ENCODE results near the gene BCL10.

DNA sequence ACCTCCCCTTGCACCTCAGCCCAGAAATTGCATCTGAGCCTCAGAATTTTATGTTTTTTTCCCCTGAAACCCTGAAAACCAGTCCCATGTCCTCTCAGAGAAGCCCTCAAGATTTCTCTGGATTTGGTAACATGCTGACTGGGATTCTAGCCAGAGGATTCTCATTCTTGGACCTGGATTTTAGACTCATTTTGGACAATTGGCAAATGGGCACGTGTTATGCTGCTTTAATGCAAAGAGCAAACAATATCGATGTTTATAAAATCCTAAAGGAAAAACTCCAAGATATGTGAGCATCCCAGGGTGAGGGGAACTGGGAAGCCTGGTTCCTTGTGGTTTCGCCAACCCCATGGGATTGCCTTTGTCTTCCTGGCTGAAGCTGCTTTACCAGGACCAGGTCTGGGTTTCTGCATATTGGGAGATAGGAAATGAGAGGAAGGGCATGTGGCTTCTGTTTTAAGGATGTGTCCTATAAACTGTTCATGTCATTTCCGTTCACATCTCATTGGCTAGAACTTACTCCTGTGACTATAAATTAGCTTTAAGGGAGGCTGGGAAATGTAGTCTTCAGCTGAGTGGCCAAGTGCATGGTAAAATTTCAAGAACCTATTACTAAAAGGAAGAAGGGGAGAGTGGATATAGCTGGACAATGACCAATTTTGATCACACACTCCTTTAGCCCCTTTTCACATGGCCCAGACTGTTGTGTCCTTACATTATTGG is 27.2 kb upstream of the BCL10 start:
- TF ChIP-seq BRCA1 (IDR thresholded peaks at IDR 0.05; ENCODE audit: low read depth, low read length) (no peak), CBX8 (IDR thresholded peaks at IDR 0.05; ENCODE audit: borderline replicate concordance, low read depth, low read length) (no peak), EZH2 (IDR thresholded peaks at IDR 0.05; ENCODE audit: low read depth, low read length, severe bottlenecking) (no peak)

All from H1 (cell line).